SW 1271 (cell line): Measurements from ENCODE around the gene MCAT.
"Not testable (repeated sequence)": the region's sequence is repeated elsewhere in the genome, so short reads cannot be mapped to it uniquely, and the experiment has no call there.

Experiments used
- DNase-seq, 2 experiments: peaks; one replicate each; lab custom pipeline; 2025; lab: John Stamatoyannopoulos, UW

Gene MCAT

DNA sequence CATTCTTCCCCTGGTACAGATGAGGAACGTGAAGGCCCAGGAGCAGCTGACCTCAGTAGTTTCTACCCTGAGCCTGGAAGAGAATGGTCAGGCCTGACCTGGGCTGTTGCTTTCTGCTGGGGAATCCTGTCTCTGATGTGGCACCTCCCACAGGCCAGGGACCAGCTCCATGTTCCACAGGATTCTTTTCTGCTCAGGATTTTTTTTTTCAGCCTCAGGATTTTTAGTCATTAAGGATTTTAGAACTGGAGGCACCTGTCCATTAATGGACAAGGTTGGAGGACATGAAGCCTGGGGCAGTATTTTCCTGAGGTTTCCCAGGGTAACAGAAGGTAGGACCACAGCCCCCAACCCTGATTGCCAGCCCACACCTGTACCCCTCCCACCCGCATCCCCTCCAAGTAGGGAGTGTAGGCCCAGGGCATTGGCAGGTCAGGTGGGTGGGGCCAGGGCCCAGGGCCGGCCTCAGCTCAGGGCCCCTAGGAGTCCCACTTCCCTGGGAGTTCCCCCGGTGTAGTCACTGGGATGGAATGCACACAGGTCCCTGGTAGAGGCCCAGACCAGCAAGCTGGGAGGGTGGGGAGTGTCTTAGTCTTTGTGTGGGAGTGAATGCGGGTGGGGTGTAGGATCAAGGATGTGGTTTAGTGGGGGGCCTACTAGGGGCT lies 16.6 kb downstream of the MCAT start:
- peak; percentile 28 to 76 for DNase-seq

DNA sequence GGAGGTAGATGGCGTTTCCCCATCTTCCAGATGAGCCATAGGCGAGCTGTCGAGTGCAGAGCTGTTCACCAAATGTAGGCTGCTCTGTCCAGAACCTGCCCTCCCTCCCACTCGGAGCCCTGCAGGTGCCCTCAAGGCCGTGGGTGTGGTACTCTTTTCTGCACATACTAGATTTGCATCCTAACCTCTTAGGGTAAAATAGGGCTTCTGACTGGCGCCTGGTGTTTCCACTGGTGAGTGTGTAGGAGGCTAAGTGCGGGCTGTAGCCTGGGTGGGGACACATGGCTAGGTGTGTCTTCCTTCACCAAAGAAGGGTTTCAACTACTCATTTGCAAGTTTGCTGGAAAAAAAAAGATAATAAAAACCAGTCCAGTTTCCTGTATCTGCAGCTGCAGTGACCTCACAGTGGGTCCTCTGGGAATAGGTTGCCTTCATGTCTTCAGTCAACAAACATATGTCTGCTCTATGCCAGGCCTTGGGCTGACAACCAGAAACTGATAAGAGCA lies 24.2 kb downstream of the MCAT start:
- no peak for DNase-seq

DNA sequence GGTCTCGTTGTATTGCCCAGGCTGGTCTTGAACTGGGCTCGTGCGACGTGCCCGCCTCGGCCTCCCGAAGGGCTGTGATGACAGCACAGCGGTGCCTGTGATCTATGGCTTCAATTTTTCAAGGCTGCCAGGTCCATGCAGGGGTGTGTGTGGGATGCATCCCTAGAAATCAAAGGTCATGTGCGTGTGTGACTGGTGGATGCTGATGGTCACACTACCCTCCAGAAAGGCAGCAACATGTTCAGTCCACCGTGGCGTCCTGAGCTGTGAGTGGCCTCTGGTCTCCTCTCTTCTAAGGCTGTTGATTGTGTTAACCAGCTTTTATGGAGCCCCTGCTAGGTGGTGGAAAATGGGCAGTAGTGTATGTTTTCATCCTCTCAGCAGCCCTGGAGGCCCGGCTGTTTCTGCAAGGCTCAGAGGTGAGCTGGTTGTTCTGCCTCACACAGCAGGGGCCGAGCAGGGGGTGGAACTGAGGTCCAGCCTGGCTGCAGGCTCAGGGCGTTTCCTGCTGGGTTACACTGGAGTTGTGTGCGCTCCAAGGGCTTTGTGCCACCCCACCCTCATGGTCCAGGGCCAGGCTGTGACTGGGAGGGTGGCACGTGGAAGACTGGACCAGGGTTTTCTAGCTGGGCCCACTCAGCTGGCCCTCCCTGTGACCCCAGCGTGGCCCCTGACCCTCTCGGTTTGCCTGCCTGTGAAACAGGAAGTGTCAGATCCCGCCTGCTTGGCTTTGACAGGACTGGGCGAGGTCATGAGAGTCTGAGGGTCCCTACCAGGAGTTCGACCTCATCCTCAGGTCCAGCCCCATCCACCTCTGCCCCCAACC lies 25.0 kb downstream of the MCAT start:
- no peak for DNase-seq

DNA sequence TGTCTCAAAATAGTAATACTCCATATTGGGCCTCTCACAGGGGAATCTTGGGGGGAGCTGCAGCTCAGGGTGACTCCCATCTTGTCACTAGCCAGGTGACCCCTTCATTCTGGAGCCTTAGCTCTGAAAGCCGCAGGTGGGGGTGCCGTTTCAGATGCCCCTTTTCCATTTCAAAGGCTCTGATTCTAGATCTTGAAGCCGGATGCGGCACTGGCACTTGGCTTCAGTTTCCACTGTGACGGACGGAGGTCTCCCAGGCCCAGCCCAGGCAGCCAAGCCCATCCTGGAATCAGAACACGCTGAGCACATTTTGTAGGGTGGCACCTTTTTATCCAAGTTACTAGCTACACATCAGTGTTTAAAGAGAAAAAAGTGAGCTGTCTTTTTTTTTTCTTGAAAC lies 26.3 kb downstream of the MCAT start:
- no peak for DNase-seq

DNA sequence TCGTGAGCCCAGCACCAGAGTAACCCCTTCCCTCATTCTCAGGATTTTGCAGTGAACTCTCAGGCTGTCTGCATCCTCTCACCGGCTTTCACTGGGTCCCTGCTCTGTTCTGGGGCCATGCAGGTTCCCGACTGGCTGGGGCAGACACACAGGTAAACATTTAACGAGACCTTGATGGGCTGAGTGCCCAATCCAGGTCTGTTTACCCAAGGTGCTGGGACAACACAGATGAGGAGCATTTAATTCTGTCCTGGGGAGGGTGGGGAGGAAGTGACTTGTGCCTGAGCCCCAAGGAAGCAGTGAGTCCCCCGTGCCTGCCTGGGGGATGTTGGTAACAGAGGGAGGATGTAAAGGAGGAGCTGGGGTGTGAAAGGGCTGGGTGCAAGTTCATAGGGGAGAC lies 28.2 kb downstream of the MCAT start:
- no peak for DNase-seq

DNA sequence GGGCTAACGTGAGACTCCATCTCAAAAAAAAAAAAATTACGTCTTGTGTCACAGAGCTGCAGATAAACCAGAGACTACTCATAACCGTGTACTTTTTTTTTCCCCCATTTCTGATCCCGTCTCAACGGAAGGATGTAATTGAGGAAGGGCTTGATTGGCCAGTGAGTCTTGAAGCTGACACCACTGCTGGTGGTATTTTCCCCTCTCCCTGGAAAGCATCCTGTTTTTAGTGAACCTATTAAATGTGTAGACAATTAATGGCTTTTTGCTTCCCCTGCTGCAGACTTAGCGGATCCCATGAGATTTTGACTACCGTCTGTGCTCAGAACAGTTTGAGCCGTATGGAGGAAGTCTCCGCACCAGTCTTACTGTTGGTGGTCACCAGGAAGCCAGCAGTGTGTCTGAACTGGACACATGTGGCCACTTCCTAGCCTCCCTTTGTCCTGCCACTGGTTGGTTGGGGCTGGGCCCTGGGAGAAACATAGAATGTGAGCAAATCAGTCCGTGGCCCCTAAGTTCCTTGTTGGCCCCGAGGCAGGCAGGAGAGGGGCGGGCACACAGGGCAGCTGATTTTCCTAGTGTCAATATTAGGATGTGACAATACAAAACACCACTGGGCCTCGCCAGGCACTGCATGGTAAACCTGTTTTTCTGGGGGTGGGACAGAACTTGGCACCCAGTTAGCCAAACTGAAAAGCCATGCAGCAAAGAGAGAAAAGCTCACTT lies 29.5 kb downstream of the MCAT start:
- no peak for DNase-seq

DNA sequence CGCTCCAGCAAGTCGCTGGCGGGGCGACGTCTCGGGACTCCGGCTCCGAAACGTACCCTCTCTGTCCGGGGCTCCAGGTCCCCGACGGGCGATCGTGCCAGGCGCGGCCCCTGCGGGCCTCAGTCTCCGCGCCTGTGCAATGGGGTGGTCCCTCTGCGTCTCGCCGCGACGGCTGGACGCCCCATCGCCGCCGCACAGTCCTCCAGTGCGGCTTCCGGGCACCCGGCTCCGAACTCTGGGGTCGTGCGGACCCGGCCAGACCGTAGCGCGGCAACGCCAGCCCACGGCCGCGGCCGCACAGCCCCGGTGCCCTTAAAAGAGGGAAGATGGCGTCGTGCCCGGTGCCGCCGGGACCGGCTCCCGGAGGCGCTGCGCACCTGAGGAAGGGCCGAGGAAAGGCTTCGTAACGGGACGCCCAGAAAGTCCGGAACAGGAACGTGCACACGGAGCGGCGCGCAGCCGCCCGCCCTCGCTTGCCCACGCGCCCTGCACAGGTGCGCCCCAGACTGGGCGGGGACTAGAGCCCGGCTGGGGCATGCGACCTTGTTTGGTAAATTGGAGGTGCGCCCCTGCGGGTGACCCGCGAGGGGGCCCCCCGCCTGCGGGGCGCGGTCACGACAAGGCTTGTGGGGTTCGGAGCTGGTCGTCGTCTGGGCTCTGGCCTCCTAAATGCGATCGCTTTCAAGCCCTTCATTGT lies 32.1 kb downstream of the MCAT start:
- no peak for DNase-seq

DNA sequence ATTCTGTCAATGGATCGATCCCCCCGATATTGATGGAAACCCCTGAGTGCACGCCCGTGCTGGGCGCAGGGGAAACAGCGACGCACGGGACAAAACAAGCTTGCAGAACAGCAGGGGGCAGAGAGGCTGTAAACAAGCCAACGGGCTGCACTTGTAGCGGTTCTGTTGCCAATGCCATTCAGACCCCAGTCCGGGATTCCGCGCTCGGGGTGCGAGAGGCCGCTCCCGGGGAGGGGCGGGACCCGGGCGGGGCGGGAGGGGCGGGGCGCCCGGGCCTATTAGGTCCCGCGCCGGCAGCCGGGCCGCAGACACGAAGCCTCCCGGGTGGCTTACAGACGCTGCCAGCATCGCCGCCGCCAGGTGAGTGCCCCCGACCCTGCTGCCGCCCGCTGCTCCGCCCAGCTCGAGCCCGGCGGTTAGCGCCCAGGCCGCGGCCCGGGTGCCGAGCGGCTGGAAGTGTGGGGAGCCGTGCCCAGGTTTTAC lies 32.7 kb downstream of the MCAT start, which contains the start of gene BIK:
BIK (plus strand) TSS at position 307 of the 483 bp plus-strand sequence. CDS start 13,273 bp downstream, outside the sequence.
- peak in 1 of 2 experiments; percentile 37 for DNase-seq

DNA sequence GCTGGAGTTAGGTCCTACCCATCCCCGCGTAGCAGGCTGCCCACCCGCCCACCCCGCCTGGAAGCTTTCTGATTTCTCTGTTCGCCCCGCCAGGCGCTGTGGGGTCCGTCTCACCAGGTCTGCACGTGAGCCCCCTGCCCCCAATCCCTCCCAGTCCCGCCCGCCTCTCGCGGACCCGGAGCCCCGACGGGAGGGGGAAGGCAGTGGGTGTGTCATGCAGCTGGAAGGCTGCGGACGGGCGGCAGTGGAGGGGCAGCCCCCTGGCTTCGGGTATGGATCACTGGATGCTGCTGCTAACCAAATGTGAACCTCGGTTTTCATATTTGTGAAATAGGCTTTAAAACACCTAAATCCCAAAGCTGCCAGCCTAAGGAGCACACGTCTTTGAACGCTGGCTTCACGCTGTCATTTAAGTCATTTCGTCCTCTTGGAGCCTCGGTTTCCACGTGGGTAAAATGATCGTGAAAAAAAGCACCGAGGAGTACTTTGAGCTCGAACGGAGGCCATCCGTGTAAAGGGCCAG lies 33.2 kb downstream of the MCAT start:
- DNase-seq: peak in 1 of 2 experiments; percentile 39

DNA sequence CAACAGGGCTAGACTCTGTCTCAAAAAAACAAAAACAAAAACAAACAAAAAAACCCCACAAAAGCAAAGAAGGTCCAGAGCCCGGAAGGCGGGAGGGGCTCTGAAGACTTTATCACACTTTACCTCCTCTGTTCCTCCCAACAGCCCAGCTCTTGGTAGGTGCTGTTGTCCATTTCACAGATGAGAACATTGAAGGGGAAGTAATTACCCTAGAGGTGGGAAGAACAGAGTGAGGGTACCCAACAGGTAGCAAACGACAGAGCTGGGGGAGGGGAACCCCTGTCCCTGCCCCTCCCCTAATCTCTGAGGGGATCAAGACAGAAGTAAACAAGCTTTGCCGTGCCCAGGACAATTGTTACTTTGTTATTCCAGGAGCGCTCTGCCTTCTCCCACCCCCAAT lies 33.7 kb downstream of the MCAT start:
- DNase-seq: no peak

DNA sequence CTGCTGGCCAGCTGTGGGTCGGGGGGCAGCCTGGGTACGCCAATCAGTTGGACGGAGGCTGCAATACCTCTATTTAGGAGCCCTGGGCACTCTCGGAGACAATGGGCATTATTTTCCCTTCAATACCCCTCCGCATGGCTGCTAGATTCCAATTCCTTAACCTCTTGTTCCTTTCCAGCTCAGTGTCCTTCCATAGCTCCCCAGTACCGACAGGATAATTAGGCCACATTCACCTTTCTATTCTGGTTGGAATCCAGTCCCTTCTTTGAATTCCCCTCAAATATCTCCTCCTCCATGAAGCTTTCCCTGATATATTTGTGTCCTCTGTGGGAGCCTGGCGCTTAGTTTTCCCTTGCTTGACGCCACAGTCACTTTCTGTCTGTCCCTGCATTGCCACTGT lies 36.9 kb downstream of the MCAT start:
- DNase-seq: no peak

DNA sequence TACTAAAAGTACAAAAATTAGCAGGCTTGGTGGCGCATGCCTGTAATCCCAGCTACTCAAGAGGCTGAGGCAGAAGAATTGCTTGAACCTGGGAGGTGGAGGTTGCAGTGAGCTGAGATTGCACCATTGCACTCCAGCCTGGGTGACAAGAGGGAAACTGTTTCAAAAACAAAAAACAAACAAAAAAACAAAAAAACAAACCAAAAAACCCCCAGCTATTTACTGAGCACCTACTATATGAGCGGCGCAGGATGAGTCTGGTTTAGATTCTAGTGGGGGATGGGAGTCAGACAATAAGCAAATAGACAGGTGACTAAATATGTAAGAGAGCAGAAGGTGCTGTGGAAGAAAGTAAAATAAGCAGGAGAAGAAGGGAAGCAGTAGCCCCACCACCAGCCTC lies 38.2 kb downstream of the MCAT start:
- not testable (repeated sequence) for DNase-seq

DNA sequence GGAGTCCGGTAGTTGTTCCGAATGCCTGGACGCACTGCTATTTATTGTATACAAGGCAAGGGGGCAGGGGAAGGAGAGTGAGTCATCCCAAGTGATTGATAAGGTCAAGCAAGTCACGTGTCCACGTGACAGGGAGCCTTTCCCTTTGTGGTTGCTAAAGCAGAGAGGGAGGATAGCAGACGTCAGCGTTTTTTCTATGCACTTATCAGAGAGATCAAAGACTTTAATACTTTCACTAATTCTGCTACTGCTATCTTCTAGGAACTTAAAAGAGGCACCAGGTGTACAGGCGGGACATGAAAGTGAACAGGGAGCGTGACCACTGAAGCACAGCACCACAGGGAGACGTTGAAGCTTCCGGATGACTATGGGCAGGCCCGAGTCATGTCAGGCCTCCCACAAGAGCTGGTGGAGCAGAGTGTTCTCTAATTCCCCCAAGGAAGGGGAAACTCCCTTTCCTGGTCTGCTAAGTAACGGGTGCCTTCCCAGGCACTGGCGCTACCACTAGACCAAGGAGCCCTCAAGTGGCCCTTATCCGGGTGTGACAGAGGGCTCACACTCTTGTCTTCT lies 39.1 kb downstream of the MCAT start:
- DNase-seq: not testable (repeated sequence)

DNA sequence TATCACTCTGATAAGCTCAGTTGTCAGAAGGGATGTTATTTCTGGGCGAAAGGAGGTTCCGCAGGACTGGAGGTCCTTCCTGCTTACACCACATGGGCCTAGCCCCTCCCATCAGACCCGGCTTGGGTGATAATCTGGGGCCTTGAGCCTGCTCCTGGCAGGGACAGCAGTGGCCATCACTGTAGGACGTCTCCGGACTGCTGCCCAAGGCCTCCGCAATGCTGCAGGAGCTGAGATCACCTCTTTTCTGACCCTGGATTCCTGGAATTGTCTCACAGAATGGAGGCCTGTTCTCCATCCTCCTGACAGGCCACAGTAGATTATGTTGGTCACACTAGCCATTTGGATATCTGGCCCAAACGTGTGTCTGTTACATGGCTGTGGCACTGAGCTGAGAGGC lies 41.9 kb downstream of the MCAT start:
- no peak for DNase-seq

DNA sequence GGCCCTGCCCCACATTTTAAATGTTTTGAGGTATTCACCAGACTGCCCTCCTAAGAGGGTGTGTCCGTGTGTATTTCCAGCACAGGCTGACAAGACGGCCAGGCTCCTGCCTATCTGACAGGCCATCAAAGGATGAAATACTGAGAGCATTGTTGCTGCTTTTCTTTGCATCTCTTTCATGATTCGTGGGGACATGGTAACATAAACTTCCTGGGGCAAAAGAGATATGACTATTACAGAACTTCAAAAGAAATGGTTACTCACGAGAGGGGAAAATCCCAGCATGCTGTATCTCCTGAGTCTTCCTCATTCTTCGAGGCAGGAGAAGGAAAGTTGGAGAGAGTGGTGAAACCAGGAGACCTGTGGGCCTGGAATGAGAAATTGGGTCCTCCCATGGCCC lies 43.0 kb downstream of the MCAT start:
- no peak for DNase-seq

DNA sequence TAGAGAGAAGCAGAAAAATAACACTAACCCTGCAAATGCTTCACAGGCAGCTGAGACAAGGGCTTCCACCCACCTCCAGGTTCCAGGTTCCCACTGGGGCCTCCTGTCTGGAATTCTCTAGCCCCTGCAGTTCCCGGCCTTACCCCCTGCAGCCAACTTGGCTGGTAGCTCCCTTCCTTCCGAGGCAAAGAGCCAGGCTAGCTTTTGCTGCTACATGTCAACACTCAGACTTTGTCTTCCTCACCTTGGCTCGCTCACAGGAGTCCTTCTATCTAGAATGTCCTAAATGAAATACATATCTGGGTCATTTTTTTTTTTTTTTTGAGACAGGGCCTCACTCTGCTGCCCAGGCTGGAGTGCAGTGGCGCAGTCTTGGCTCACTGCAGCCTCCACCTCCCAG lies 44.1 kb downstream of the MCAT start:
- DNase-seq: no peak

DNA sequence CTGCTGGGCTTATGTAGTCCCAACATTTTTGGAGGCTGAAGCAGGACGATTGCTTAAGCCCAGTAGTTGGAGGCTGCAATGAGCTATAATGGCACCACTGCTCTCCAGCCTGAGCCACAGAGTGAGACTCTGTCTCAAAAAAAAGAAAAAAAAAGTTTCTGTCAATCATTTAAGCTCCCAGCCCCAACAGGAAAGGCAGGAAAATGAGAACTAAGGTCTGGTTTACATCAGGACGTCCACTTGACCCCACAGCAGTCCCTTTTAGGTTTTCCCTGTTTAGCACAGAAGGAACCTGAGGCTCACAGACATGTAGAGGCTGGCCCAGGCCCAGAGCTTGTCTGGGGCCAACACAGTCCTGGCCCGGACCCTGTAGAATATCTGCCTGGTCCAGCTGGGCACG lies 44.8 kb downstream of the MCAT start:
- DNase-seq: no peak

DNA sequence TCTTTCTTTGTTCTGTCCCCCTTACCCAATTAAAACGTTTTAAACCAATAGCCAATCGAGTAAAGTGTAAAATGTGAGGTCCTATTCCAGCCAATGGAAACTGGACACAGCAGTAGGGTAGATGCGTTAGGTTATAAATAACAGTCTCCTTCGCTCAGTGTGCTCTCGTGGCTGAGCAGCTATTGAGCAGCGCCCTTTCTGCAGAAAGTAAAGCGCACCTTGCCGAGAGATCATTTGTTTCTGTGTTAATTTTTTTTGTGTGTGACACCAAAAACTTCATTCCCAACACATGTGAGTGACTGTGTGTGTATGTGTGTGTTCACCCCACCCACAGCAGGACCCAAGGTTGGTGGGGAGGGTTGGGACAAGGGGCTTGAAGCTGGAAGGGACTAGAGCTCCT lies 46.8 kb downstream of the MCAT start:
- no peak for DNase-seq

DNA sequence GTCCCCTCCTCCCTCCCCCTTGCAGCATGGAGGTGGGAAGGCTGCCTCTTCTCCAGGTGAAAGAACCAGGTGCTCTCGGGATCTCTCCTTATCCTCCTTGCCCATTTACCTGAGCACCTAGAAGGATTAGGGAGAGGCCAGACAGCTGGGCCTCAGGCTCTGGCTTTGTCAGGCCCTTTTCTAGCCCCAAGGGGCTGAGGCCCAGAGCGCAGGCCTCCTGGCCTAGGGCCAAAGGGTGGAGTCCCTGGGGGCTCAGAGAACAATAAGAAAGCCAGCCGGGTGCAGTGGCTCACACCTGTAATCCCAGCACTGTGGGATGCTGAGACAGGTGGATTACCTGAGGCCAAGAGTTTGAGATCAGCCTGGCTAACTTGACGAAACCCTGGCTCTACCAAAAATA lies 48.6 kb downstream of the MCAT start:
- no peak for DNase-seq

DNA sequence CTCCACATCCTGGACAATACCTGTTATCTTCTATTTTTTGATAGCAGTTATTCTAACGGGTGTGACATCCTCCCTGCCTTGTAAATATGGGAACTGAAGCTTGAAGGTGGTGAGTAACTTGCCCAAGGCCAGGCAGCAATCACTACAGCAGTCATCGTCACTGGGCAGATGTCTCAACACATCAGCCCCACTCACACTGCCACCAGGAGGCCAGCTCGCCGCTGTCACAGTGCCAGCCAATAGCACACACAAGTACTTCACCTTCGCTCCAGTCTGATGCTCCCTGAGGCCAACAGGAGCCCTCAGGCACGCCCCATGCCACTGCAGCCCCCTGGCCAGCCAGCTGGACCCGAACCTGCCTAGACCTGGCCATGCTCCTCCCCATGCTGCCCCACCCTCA lies 49.1 kb downstream of the MCAT start:
- DNase-seq: peak in 1 of 2 experiments; percentile 21

DNA sequence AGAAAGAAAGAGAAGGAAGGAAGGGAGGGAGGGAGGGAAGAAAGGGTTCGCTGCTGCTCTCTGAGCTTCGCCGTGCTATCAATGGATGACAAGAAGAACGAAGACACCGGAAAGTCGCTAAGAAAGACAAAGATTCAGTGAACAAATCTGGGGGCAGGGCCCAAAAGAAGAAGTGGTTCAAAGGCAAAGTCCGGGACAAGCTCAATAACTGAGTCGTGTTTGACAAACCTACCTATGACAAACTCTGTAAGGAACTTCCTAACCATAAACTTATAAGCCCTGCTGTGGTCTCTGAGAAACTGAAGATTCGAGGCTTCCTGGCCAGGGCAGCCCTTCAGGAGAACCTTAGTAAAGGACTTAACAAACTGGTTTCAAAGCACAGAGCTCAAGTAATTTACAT lies 51.1 kb downstream of the MCAT start:
- no peak for DNase-seq
